Pulmonary artery endothelial cell (primary cell): ENCODE data around the gene RFX6. TPM values are rescaled to one million over a fixed set of nuclear protein-coding genes. Genes with fewer than 3 reads are reported as not detected.

ENCODE experiments used
- DNase-seq: peaks from one replicate; pipeline ENCODE4 v3.0.0-alpha.2; 2011; ENCODE audit warnings: low read depth, low spot score
- total RNA-seq: library from RNA; depleted of rRNA; stranded (reverse); fragments of >200 nt; gene quantifications from 2 replicates; pipeline ENCODE4 v1.2.3, GENCODE V29; 2014

The RFX6 gene
- total RNA-seq, 1 donor from 2014 or later: not detected

DNA sequence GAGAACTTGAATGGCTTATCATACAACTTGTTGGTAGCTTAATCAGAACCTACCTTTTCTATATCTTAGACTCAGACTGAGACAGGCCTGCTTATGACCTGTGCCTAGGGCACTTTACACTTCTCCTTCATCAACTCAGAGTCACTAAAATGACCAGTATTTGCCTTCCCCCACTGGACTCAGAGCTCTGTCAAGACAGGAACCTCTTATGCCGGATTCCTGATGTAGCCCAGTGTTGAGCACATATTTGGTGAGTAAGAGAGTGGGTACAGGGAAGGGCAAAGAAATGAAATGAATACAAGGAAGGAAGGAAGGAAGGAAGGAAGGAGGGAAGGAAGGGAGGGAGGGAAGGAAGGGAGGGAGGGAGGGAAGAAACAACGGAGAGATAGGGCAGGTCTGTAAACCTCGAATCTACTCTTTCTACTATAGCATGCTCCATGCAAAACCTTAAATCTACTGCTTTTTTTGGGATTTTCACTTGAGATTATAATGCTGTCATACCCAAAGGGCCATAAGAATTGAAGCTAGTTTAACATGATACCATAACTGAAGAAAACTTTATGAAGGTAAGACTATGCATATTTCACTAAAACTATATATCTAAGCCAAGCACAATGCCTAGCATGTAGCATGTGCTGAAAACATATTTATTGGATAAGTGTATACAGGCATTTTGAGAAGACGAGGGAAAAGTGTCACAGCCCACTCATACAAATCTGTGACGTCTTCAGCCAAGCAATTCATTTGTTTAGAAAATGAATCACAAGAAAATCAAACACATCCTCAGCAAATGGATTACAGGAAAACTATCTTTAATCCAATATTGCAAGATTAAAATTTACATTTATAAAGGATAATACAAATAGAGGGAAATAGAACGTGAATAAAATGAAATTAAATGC is 89.9 kb downstream of the RFX6 start:
- DNase-seq: no peak

DNA sequence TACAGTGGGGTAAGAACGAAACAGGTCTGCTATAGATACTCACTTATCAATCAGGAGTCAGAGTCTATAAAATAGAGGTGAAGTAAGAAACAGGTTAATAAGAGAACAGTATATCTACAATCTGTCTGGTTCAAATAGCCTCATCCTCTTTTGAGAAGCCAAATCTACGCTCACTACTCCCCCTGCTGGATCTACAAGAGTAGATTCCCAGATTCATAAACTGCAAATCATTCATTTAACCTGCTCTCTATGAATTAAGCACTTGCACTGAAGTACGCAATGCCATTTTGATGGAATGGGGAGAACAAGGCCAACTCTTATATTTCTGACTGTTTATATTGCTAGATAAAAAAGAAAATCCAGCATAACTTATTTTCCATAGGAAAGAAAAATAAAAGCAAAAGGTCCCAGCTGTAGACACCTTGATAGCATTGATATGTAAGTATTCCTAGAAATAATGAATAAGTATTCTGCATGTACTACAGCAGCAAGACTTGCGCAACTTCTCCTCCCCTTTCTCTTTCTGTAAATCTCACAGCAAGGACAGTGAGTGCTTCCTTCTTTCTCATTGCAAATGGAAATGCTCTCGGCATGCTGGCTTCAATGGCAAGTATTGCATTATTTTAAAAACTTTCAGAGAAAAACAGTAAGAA is 92.3 kb downstream of the RFX6 start:
- peak; percentile 13 for DNase-seq

DNA sequence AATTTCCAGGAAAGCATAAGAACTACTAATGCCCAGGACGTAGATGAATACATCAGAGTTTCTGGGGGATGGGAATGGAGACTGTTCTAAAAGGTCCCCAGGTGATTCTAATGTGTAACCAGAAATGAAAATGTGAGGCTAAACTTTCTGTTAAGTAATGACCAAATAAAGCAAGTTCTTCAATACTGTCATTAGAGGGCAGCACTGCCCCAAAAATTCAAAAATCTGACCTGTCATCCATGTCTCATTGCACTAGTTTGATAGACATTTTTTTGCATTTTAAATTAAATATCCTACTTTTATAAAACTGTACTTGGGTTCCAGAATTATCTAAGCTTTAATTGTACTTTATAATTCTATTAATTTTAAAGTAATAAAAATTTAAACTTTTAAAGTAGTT is 94.9 kb downstream of the RFX6 start:
- no peak for DNase-seq

GRCh38 chr6:116973976-116974375 is 96.9 kb downstream of the RFX6 start:
- no peak for DNase-seq

DNA sequence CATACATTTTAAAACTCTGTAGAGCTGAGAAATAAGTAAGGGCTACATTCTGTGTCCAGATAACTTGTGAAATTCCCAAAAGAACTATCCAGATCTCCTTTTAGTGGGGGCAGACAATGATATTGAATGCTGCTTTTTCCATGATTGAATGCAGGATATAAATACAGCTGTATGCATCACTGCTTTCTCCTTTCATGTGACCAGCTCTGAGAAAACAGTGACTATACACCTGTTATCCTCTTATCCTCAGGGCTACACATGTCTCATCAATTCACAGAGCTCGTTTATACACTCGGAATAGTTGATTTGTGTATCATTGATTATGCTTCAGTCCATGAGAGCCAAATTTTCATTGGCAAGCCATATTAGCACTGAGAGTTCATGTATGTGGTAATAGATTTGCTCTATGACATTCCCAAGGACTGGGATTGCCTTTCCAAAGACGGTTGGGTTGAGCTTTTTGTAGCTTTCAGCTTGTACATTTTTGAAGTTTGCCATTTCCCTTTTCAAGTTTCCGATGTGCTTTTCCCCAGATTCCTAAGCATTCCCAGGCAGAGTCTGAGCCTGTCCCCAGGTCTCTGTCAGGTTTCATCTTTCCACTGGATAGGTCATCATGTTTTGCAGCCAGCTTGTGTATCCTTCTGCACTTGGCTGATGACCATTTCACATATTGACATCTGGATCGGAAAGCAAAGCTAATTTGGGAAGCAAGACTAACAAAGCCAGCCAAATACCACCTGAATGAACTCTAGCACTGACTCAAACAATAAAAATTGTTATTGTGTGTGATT is 97.7 kb downstream of the RFX6 start:
- no peak for DNase-seq

DNA sequence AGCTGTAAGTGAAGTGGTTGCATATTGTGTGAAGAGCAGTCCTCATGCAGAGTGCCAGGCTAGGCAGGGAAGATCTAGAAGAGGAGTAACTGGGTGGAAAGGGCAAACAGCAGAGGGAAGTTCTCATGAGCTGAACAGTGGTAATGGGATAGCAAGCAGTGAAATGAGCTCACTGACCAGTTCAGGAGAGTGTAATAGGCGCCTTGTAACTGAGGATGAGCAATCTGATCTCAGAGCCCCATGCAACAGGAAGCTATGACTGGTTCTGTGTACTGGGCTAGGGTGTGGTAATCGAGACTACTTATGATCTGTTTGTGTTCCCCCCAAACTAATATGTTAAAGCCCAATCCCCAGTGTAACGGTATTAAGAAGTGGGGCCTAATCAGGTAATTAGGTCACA is 98.6 kb downstream of the RFX6 start:
- DNase-seq: no peak

GRCh38 chr6:116979560-116979959 is 102.5 kb downstream of the RFX6 start:
- DNase-seq: no peak

Other genes starting within 250 kb of the RFX6 start
- 12.5 and 19.1 TPM in 2 replicates for gene ZUP1, start 208.5 kb upstream of the RFX6 start, total RNA-seq
- gene KPNA5, start 196.0 kb upstream of the RFX6 start, total RNA-seq: 10.5 and 12.2 TPM in 2 replicates
- gene FAM162B, start 111.5 kb upstream of the RFX6 start, total RNA-seq: 0.07 and 0.35 TPM in 2 replicates
- not detected in 2 replicates for gene GPRC6A, start 48.2 kb upstream of the RFX6 start, total RNA-seq